Inferior parietal cortex (tissue), 1 donor: Measurements from ENCODE around the gene ZIC4.

Experiments used
- DNase-seq: peaks from one replicate; pipeline ENCODE4 v3.0.0-alpha.2; 2016; ENCODE audit errors: extremely low spot score

The ZIC4 gene

DNA sequence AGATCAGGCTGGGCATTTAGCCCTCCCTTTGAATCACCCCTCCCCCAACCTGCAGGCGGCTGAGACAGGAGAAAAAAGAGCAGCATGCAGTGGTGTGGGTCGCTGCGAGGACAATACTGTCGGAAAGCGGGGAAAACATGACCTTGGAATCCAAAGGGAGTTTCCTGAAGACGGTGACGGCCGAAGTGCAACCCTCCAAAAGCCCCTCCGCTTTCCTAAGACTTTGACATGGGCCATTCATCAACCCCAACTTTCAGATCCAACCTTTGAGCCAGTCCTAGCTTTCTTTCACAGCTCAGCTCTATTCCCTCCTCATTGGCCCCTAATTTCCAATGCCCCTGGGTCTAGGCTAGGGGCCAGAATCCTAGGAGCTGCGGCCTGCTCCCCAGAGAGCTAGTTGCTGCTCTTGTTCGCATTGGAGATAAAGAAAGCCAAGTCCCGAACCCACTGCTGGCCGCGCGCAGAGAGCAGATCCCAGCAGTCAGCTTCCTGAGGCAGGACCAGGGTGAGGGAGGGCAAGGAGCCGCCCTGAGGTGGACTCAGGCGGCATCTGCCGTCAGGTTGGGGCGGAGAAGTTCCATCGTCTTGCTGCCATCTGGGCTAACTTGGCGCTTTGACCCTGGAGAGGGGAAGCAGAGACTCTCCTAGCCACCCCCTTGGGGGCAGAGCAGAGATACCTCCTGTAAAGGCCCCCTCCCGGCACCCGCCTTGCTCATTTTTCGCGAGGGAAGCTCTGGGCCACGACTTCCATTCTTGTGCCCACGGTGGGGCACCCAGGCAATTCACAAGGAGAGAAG is 914 bp downstream of the ZIC4 start:
- DNase-seq, result no peak

GRCh38 chr3:147404800-147405230 is 1.5 kb downstream of the ZIC4 start:
- no peak for DNase-seq

DNA sequence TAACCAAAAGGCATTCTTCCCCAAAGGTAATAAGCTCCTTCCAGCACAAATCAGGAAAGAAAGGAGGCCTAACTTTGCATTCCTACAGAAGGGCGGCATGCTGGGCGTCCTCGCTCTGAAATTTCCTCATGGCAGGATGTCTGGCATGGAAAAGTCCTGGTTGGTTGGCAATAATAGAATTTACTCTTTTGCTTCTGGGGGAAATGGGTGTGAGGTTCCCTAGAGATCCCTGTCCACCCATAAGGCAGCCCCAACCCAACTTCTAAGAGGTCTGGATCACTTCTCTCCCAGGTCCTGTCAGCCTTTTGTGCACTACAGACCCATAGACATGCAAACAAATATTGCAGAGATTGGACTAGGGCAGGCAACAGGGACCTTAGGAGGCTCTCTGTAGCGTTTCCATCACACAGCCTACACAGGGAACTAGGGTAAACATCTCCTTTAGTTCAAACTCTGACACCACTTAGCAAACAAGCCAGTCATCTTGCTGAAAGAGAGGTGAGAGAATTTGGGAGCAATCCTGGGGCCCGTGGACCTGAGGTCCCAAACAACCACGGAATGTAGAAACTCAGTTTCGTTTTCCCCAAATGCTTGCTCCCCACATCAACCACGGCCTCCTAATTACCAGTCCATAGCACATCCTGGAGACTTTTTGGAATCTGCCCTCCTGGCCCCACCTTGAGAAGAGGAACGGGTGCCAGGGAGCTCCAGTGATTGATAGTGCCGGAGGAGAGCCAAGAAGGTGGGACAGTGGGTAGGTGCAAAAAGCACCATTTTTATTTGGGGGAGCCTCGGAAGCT is 2.1 kb downstream of the ZIC4 start:
- DNase-seq, result no peak

DNA sequence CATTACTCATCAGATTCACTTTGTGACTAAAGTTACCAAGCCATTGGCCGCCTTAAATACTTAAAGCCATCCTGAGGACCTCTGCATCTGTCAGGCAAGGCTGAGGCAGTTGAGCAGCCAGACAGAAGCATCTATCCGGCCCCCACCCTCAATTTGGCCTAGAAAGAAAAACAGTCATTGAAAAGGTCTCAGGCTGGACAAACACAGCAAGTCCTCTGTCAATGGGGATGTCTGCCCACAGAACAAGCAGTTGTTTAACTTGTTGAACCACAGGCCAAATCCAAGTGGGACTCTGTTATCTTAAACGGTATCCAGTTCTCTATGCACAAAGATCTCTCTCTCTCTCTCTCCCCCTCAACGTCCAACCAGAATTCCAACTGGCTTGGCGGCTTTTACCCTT is 2.8 kb downstream of the ZIC4 start:
- DNase-seq, result no peak

- no peak for DNase-seq
These were observed 4.2 kb downstream of the ZIC4 start for GRCh38 chr3:147402159-147402558.

DNA sequence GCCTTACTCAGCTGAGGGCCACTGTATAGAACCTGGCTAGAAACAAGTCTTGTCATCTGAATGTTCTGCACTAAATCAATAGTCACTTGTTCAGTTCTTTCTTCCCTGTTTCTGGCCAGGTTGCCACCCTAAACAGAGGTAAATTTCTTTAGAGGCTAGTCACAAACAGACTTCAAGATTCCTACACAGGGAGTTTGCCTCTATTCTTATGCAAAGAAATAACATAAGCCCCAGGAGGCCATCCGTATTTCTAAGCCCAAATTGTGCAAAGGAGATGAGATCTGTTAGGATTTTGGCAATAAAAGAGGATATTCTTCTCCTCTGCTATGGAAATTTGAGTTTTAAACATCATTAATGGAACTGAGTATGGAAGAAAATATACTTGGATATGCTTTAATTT is 4.9 kb downstream of the ZIC4 start:
- DNase-seq, result no peak

DNA sequence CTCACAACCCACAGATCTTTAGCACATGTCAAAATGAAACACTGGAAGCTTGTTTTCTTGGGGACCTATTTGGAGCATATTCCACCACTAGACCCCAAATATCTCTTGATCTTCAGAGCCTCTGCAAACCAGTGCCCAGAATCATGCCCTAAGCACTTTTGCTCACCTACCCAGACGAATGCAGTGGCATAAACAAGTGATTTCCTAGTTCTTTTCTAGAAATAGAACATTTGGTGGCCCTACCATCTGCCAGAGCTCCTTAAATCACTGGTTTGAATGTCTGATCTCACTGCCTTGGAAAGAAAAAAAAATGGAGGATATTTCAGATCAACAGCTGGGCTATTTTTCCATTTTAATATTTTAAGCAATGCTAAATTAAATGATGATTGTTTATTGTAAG is 5.3 kb downstream of the ZIC4 start:
- no peak for DNase-seq

GRCh38 chr3:147400111-147400510 is 6.2 kb downstream of the ZIC4 start:
- DNase-seq, result no peak

DNA sequence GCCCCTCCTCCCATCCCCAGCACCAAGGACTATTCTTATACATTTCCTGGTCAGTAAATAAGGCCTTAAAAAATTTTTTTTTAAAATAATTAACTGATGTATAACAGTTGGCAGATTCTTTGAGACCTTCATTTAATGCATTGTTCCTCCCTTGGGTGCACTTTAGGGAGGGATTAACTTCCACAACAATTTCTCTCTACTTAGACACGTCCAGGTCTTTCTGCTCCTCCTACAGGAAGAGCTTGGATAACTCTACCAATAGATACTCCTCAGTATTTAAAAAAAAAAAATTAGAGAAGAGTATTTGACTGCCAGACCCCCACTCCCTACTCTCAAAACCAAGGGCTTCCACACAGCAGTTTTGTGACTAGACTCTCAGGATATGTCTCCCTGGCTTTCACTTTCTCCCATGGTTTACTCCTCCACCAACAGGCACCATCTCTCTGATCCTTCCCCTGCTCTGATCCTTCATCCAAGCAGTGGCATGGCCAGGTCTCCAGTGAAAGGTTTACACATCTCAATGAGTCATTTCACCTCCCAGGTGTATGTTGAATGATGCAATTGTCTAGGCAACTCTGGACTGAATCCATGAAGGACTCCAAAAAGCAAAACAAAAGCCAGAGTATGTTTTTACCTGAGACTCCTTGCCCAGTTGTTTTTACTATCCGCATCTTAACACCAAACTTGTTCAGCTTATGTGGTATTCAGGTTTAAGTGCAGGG is 7.4 kb downstream of the ZIC4 start:
- DNase-seq, result no peak

DNA sequence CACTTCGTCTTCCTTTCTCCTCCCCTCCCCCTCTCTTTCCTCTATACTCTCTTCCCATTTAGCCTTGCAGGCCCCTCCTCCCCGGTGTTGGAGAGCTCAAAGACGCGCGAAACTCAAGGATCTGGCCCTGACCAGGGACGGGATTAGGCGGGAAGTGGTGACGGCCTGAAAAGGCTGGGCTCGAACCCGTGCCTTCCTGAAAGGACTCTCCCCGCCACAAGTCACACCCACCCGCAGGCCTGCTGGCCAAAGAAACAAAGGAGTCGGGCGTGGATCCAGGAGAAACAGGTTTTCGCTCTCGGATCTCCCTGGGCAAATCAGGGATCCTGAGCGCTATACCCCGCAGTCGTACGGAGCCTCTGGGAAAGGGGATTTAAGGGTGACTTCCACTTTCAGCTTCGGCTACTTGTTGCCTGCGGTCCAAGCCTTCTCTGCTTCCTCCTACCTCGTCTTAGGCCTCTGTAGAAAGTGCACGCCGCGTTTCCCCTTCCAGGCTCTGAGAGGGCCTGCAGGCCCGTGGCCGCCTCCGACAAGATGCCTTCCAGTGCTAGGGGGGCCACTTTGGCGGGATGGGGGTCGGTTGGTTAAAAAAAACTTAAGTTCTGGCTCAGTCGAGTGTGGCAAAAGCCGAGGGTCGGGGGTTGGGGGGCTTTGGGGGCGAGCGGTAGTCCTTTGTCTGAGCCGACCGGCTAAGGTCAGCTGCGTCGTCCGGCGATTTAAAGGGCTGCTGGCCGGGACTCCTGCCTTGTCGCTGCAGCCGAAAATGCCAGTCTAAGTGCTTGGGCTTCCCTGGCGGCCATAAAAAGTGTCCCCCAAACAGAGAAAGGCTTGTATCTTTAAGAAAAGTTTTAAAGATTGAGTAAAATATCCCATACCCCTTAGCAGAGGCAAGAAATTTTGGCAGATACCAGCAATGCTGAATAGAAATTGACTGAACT is 8.2 kb downstream of the ZIC4 start:
- DNase-seq, result no peak

GRCh38 chr3:147397155-147397874 is 9.0 kb downstream of the ZIC4 start:
- DNase-seq, result no peak

GRCh38 chr3:147396712-147397046 is 9.7 kb downstream of the ZIC4 start:
- no peak for DNase-seq

GRCh38 chr3:147395899-147396711 is 10.2 kb downstream of the ZIC4 start:
- no peak for DNase-seq

DNA sequence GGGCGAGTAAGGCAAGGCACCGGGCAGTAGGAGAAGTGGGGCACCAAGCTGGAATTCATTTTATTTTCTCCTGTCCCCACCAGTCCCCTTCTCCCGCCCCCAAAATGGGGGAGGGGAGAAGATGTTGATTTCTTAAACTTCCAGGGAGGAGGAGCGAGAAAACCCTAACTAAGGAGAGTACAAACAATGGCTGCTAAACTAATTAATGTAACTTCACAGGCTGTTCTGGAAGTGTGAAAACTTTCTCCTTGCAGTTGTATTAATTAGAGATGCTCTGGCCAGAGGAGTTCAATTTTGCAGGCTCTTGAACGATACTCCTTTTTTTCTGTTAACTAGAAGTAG is 11.5 kb downstream of the ZIC4 start:
- no peak for DNase-seq

DNA sequence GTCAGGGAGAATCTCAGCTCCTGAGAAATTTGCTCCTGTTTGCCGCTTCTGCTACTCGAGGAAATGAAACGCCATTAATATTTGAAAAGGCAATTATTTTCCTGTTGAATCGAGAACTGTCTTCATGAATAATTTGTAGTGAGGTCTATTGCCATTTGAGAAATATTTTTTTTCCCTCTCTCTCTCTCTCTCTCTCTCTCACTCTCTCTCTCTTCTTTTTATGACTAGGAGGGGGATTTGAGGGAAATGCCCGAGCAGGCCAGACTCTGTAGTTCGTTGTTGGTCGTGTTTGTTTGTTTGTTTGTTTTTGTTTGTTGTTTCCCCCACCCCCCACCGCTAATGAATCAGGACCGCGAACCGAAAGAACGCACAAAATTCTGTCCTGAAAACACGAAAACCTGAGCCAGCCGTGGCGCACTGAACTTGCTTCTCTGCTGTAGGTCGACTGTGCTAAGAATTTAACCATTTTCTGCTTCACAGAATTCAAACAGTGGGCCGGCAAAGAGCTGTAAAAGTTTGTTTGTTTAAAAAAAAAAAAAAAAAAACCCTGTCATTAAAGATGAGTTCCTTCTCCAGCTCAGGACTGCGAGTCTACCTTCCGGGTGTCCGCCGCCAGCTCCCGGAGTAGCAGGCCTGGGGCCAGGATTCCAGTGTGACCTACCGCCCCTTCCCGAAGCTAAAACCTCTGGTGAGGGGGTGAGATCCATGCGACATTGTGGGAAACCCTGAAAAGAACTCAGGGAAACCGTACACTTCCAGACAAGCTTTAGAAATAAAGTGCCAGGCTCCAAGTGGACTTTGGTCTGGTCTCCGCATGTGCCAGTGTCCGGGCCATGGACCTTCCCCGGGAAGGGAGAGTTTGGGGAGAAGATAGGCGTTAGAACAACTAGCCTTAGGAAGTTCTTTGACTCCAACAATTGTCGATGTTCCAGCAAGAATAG is 12.1 kb downstream of the ZIC4 start:
- DNase-seq, result no peak

DNA sequence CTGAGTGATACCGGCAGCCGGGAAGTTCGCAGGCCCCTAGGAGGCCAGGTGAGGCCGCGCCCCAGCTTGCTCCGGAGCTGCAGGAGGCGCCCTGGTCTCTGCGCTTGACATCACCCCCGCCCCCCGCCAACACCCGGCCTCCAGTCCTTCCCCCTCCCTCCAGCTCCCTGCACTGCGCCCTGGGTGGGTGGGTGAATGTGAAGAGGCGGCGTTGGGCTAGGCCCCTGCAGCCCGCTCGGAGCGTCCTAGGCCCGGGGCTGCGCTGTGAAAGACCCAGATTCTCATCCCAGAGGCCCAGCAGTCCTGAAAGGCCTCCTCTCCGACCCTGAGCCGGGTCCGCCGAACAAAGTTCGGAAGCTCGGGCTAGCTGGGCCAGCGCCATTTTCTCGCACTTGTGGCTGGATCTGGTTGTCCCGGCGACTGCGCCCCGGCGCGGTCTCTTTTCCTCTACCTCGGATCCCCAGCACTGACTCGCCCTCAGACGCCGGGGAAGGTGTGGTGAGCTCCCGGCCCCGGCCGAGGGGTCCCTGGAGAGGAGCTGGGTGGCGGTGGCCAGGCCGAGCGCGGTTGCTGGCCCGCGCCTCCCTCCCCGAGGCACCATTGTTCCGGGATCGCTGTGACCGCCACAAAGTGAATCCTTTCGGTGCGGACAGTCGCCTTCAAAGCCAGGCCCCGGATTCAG is 12.9 kb downstream of the ZIC4 start:
- no peak for DNase-seq

DNA sequence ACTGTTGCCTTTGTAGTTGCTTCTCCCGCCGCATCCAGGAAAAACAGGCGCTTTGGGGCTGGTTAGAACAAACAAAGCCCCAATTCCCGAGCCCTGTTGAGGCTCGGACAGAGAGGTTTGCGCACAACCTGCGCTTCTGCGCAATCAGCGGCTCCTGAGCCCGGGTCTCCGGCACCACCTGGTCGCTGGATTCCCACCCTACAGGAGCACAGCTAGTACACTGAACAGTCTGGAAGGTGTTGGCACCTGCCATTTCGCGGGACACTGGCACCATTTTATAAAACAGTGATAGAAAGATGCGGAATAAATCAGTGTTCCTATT is 13.8 kb downstream of the ZIC4 start:
- DNase-seq, result no peak

- no peak for DNase-seq
These were observed 14.3 kb downstream of the ZIC4 start for GRCh38 chr3:147391781-147392624.
